Loucy (cell line): ENCODE results near the gene CASP8.

Source experiments
- EZH2phosphoT487 ChIP-seq: fragments of 200-600 bp; IDR thresholded peaks from 2 replicates; pipeline ENCODE4 v1.6.1; 2018; ENCODE audit warnings: antibody characterized with exemption, mild to moderate bottlenecking, moderate library complexity, borderline replicate concordance
- TF ChIP-seq, protein P1 (sequence below): fragments of 200-600 bp; sonication (generic); conservative IDR thresholded peaks from 2 replicates; pipeline ENCODE4 v1.5.1; 2014; ENCODE audit warnings: mild to moderate bottlenecking, antibody characterized with exemption, low read length

- TF ChIP-seq, protein P1, sequence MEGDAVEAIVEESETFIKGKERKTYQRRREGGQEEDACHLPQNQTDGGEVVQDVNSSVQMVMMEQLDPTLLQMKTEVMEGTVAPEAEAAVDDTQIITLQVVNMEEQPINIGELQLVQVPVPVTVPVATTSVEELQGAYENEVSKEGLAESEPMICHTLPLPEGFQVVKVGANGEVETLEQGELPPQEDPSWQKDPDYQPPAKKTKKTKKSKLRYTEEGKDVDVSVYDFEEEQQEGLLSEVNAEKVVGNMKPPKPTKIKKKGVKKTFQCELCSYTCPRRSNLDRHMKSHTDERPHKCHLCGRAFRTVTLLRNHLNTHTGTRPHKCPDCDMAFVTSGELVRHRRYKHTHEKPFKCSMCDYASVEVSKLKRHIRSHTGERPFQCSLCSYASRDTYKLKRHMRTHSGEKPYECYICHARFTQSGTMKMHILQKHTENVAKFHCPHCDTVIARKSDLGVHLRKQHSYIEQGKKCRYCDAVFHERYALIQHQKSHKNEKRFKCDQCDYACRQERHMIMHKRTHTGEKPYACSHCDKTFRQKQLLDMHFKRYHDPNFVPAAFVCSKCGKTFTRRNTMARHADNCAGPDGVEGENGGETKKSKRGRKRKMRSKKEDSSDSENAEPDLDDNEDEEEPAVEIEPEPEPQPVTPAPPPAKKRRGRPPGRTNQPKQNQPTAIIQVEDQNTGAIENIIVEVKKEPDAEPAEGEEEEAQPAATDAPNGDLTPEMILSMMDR: no peak
- TF ChIP-seq EZH2phosphoT487: no peak
Measured at GRCh38 chr2:201266629-201267028, 6.3 kb downstream of the CASP8 start.
